Activated gamma-delta T cell treated with anti-CD3 and anti-CD28 coated beads, Interleukin-2, amount 50 U/mL, for 16 hours (primary cell): ENCODE results near the gene SH2D2A.

Experiments
- DNase-seq: peaks from one replicate; pipeline ENCODE4 v3.0.0-alpha.2; 2020; ENCODE audit warnings: low read depth

The SH2D2A gene

DNA sequence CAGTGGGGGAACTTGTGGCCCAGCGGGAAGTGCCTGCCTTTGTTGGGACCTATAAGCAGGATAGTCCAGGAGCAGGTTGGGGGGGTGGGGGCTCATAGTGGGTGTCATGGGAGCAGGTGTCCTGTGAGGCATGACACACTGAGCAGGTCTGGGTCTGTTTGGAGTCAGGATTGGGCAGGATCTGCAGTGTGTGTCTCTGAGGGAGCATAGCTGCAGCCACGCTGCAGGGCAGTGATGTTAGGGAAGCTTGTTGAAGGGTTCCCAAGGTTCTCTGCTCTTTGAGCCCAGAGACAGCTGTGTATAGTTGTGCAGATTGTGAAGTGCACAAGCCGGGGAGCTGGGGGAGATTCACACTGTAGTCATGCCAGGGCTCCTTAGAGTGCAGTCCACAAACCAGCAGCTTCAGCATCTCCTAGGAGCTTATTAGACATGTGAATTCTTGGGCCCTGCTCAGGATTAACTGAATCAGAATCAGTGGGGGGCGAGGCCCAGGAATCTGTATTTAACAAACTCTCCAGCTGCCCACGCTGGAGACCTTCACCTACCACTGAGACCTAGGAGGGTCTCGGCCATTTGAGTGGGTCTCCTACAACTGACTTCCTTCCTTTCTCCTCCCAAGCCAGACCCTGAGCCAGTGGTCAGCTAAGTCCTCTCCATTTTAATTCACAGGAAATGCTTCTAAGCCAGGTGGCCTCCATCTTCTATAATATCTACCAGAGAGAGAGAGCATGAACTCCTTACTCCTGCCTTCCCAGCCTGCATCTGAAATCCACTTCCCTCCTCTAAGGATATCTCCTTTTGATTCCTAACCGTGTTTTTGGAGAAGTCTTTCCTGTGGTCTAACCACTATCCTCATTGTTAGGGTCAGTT, 31.2 kb upstream of the SH2D2A start:
- DNase-seq, result no peak

DNA sequence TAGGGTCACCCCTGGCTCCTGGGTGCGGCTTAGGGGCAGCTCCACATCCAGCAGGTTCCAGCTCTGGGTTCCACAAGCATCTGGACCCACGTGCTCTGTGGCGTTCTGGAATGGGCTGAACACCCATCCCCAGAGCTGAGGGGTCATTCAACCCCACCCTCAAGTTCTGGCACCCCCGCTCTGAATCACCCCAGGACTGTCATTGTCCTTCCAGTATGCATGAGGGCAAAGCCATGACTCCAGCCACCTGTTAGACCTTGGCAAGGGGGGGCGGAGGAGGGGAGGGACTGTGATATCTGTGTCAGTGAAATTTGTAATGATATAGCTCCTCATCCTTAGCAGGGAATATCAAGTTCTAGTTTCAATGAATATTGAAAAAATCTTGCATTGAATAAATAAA, 30.0 kb upstream of the SH2D2A start:
- DNase-seq, result no peak

- DNase-seq, result no peak
These were observed 29.4 kb upstream of the SH2D2A start for GRCh38 chr1:156845953-156846545.

DNA sequence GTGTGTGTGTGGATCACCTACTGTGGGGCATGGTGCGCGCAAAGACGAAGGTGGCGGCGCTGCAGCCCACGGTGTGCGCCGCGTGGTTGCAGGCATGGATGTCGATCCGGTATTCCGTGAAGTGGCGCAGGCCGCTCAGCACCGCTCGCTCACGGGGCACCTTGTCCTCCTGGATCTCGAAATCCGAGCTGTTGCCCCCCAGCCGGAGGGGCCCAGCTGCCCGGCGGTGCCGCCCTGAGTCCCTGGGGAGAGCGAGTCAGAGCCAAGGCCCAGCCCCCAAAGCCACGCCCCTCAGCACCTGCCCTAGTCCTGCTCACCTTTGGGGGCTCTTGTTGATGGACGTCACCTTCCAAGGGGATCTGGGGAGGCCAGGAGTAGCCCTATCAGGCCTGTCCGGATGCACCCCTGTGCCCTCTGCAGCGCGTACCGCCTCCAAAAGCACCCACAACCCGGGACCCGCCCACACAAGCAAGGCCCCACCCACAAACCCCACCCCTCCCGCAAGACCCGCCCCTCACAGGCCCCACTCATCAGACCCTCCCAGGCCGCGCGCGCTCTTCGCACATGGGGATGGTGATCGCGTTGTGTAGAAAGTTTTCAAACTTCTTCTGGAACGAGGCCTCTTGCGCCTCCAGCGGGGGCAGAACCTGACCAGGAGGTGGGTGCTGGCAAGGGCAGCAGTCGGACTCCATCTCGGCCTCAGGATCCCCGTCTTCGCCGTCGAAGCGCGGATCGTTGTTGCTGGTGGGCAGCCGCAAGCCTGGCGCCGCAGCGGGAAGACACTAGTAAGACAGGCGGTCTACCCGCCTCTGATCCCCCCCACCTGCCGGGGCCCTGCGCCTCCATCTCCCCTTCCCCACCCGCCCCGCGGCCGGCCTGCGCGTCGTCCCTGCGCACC, 28.7 kb upstream of the SH2D2A start:
- no peak for DNase-seq

DNA sequence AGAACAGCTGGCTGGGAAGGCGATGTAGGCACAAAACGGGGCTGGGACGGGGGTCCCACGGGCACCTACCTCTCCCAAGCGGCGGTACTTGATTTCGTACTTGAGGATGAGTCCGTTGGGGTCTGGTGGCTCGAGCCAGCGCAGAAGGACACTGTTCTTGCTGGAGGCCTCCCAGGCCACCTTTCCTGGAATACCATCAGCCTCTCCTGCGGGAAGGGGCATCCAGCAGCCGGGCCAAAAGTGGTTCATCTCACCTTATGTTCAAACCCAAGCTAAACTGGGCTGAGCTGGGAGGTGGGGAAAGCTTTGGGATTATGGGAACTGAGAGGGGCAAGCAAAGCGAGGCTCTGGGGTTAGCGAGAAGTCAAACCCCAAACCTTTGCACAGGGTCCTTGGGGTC, 28.0 kb upstream of the SH2D2A start:
- no peak for DNase-seq

DNA sequence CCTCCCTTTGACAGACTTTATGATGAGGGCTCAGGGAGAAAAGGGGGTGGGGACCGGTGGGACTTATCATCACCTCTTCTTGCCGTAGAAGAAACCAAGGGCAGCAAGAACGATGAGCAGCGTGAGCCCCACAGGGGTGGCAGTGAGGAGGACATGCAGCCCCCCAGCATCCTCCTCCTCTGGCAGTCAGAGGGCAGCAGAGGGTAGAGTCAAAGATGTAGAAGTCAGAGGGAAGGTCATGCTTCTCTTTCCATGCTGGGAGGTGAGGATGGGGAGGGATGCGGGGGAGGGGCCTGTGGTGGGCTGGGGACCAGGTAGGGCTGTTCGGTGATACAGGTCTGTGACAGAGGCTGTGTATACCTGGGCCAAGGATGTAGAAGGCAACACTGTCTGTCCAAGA, 27.5 kb upstream of the SH2D2A start:
- no peak for DNase-seq

GRCh38 chr1:156842618-156843300, 26.1 kb upstream of the SH2D2A start:
- DNase-seq, result no peak

DNA sequence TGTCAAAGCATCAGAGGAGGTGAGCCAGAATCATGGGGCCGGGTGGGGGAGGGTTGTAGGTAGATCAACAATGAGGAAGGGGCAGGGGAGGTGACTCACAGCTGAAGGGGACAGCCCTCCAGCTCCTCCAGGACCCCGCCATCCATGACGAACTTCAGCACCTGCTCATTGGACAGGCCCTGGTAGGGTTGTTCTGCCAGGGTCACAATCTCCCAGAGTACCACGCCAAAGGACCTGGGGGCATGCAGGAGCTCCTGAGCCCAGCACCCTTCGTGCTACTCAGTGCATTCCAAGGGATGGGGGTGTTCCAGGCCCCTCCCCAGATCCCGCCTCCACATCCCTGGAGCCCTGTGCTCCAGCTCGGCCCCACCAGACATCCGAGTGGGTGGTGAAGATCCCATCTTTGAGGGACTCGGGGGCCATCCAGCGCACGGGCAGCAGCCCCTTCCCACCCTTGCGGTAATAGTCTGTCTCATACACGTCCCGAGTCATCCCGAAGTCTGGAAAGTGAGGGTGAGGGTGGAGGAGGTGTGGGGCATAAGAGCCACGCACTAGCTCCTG, 24.7 kb upstream of the SH2D2A start:
- no peak for DNase-seq

DNA sequence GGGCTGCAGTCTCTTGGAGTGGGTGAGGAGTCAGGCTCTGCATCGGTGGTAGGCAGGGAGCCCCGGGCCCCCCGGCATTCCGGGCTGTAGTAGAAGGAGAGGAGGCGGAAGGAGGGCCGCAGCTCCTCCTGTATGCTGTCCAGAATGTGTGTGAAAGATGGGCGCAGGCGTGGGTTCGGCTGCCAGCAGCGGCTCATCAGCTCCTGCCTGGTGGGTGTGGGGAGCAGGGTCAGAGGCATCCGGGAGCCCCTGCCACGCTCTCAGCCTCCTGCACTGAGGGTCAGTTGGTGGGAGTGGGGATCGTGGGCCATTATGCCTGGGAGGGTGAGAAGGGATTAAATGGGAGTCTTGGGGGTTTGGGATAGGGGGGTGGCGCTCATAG, 24.2 kb upstream of the SH2D2A start:
- DNase-seq, result no peak

DNA sequence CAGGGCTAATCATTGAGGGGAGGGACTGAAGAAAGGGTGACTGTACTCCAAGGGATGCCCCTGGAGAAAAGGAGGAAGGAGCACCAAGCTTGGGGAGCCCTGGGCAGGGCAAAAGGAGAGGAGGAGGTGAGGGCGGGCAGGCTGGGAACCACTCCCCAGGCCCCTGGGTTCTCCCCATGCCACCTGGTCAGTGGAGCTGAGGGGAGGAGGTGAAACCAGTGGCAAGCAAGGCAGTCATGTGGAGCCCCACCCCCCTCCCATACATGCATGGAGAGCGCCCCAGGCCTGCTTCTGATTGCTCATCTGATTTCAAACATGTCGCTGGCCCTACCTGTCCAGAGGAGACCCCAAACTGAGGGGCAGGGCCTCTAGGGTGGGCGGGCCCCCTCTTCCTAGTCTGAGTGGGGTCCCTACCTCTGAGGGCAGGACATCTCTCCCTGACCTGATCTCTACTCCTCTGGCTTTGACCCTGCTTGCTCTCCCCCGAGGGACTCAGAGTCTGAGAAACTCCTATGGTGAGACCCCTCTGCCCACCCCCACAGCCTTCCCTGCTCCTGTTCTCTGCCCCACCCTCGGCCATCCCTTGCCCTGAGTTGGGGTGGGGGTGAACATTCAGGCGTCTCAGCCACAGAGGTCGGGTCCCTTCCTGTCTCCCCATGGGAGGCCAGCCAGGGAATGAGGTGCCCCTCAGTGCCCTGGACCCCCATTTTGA, 23.7 kb upstream of the SH2D2A start:
- DNase-seq, result no peak

- DNase-seq, result no peak
These were observed 22.9 kb upstream of the SH2D2A start for GRCh38 chr1:156839426-156840109.

DNA sequence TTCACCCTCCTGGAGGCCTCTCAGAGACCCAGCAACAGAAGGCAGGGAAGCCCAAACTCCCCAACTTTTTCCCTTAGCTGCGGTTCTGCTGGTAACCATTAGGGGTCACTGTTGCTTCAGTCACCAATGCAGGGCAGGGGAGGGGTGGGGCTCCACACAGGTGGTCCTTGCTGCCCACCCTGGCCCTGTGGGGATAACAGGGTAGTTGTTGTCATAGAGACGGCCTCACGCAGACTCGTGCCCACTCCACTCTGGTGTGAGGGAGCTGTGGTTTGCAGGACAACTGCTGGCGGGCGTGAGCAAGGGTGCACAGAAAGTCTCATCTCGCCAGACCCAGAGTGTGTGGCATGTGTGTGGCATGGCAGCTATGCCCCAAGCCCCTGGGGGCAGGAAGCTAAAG, 22.3 kb upstream of the SH2D2A start:
- DNase-seq, result no peak

GRCh38 chr1:156836892-156837291, 20.2 kb upstream of the SH2D2A start:
- DNase-seq, result no peak

- no peak for DNase-seq
These were observed 19.5 kb upstream of the SH2D2A start for GRCh38 chr1:156836041-156836654.

GRCh38 chr1:156834322-156834721, 17.7 kb upstream of the SH2D2A start:
- no peak for DNase-seq

- DNase-seq, result no peak
These were observed 17.0 kb upstream of the SH2D2A start for GRCh38 chr1:156833603-156834002.

DNA sequence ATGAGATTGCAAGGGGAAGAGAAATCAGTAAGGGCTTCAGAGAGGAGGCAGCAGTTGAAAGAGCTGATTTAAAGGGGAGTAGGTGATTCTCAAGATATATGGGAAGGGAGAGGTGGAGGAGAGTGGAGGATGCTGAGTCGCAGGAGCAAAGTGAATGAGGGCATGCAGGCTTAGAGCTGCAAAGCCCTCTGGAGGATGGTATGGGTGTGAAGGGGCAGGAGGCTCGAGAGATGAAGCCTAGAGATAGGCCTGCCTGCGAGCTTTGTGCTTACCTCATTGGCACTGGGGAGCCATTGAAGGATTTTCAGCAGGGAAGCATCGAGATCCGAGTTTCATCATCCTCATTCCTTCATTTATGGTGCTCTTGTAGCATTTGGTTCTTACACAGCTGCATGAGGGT, 15.8 kb upstream of the SH2D2A start:
- DNase-seq, result no peak

DNA sequence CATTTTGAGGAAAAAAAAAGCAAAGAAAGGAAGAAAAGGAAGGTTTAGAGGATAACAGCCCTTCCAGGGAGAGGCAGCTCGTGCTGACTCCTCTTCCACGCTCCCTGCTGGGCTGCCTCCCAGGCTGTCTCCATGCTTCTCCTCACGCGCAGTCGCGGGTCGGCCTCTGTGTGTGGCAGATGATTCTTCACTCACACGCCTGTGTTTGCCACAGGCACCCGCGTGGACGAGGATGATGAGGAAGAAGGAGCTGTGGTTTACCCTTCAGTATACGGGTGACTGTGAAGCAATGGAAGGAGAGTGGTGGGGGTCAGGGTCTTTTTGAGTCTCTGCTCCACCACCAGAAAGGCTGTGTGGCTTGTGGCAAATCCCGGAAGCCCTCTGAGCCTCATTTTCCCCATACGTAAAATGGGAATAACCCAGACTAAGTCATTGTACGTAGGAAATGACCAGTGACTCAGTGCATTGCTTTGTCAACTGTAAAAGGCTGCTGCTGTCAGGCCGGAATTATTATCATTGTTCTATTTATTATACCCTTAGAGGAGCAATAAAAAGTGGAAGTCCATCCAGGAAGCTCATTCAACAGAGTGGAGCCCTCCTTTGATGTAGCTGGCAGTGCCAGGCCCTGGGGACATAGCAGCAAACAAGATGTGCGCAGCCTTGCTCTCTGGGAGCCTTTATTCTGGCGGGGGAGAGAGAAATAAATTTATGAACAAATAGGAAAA, 11.9 kb upstream of the SH2D2A start:
- no peak for DNase-seq

DNA sequence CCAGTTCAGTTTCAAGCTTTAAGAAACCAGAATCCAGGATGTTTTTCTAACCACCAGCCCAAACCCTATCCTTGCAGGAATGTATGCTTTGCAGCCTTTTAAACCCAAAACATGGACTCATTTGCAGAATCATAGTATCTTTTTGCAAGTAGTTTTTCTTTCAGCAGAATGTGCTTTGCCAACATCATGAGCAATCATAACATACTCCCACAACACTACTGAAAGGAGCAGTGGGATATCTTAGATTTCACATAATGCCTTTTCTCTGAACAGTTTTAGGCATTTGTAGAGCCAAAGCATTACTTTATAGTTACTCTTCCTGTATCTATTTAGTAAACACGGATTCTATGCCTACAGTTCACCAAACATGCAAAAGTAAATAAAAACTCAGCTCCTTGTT, 10.0 kb upstream of the SH2D2A start:
- no peak for DNase-seq
